Colonic mucosa (tissue), 4 donors: ENCODE results near the gene PDE1A. TPM values are rescaled to one million over a fixed set of nuclear protein-coding genes. Genes with fewer than 3 reads are reported as not detected.
A peak's percentile ranks its signal among the peaks of the same experiment; 100 is the strongest.

ENCODE experiments used
- DNase-seq: peaks from one replicate; pipeline ENCODE4 v3.0.0-alpha.2; 2020
- H3K27ac ChIP-seq: fragments of 200-600 bp; one replicate; pipeline ENCODE4 v1.8.0; 2021
- H3K27me3 ChIP-seq: fragments of 200-600 bp; one replicate; pipeline ENCODE4 v1.8.0; 2021
- H3K36me3 ChIP-seq: fragments of 200-600 bp; one replicate; pipeline ENCODE4 v1.8.0; 2021
- H3K4me1 ChIP-seq: fragments of 200-600 bp; one replicate; pipeline ENCODE4 v1.8.0; 2021; ENCODE audit warnings: mild to moderate bottlenecking
- H3K4me3 ChIP-seq: fragments of 200-600 bp; one replicate; pipeline ENCODE4 v1.8.0; 2021
- H3K9ac ChIP-seq, 2 donors: one replicate each; pipeline ENCODE4 v1.7.0; 2013; ENCODE audit warnings: control low read depth in 2 of 2, low read depth in 2 of 2, low read length in 2 of 2
- H3K9me3 ChIP-seq: fragments of 200-600 bp; one replicate; pipeline ENCODE4 v1.8.0; 2021
- CTCF ChIP-seq: fragments of 200-600 bp; IDR thresholded peaks from one replicate; pipeline ENCODE4 v1.8.0; 2022; ENCODE audit warnings: antibody characterized with exemption, mild to moderate bottlenecking
- intact Hi-C: fragments of 100-400 bp; cut with DNase I; formaldehyde crosslinking; loops from one replicate; pipeline ENCODE4 v1.14.1; 2022
- total RNA-seq, 2 donors: library from RNA; stranded (reverse); fragmentation: NEBNext Ultra II Directional in 1 of 2; extraction: Animal tissue kit (Norgen Biotek cat#: 25700) in 1 of 2; gene quantifications; one replicate each; pipeline ENCODE4 v1.2.1, GENCODE V29; 2021
- donor health status: healthy.
- donor health status: DM: no; HTN: no; CAD: no.
- donor health status: DM: no; HTN: no; CAD: no.

The PDE1A gene
- total RNA-seq, 2 donors from 2014 or later = 1.7 to 3.9 TPM

DNA sequence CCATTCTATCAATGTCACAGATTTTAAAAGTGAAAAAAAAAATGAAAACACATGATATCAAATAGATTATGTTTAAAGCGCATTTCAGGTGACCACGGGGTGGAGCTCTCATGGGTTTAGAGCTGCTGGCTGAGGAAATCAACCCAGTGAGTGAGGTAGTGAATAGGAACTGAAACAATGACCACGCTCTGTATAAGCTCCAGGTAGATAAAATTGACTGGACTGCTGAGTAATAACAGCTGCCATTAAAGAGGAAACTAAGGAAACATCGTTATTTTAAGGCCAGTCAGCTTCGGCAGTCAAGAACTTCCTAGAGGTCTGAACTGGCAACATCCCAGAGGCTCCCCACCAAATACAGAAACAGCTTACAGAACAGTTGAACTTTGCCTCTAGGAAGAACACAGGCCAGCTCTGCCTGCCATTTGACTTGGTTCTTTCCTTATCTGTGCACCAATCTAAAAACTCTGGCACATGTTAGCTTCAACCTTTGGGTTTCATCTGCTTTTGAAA lies 185.9 kb downstream of the PDE1A start:
- Histone ChIP-seq H3K36me3 (no peaks in the 10 kb centered on the region), H3K27me3 (no peaks in the 10 kb centered on the region), H3K4me1 (no peaks in the 10 kb centered on the region), H3K9ac (no peak overlapping the region), H3K9me3 (no peaks in the 10 kb centered on the region), H3K27ac (no peak overlapping the region), H3K4me3 (no peak overlapping the region)
- intact Hi-C loops = no loop called here
- peak; percentile 31 for TF ChIP-seq CTCF
- peak; percentile 55 for DNase-seq

- Histone ChIP-seq H3K4me1 (no peaks in the 10 kb centered on the region), H3K27ac (no peak overlapping the region), H3K27me3 (no peaks in the 10 kb centered on the region), H3K9ac (no peak overlapping the region), H3K36me3 (no peaks in the 10 kb centered on the region), H3K9me3 (no peaks in the 10 kb centered on the region), H3K4me3 (no peak overlapping the region)
- no peak for TF ChIP-seq CTCF
- no peak for DNase-seq
- intact Hi-C loops = no loop called here
Measured at GRCh38 chr2:182230561-182230960, 196.3 kb downstream of the PDE1A start.

DNA sequence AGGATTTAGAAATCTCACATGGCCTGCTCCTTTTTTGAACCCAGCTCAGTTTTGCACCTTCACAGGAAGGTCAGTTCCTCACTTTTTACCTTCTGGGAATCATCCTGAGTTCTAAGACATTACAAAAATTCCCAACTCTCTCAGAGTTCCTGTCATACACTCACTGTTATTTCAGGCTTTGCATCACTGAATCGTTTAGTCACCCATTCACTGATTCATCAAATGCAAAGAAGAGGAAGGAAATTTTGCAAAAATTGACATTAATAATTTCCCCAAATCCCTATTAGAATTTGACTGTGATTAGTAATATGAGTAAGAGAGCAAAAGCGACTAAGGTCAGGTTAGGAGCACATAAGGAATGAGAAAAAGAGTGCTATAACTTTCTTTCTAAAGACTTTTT lies 197.5 kb downstream of the PDE1A start:
- Histone ChIP-seq H3K36me3 (no peaks in the 10 kb centered on the region), H3K4me3 (no peak overlapping the region), H3K9ac (no peak overlapping the region), H3K9me3 (no peaks in the 10 kb centered on the region), H3K4me1 (no peaks in the 10 kb centered on the region), H3K27ac (no peak overlapping the region), H3K27me3 (no peaks in the 10 kb centered on the region)
- no peak for TF ChIP-seq CTCF
- no peak for DNase-seq
- intact Hi-C loops = no loop called here

DNA sequence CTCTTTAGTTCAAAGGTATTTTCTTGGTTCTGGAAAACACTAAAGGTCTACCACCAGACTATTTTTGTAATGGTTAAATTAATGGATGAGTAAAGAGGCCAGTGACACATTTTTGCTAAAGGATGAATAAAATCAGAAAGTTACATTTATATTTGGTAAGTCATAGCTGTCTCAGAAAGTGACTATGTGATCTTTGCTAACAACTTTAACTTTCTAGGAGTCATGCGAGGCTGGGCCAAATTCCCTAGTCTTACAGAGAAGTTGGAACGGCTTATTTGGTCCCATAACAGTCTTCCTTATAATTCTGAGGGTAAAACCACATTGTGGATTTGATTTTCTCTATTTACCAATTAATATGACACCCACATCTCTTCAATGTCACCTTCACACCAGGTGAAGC lies 198.1 kb downstream of the PDE1A start:
- H3K36me3 ChIP-seq = no peaks in the 10 kb centered on the region
- H3K4me1 ChIP-seq = no peaks in the 10 kb centered on the region
- intact Hi-C loops = no loop called here
- TF ChIP-seq CTCF = no peak
- no peak overlapping the region for H3K4me3 ChIP-seq
- H3K27me3 ChIP-seq = no peaks in the 10 kb centered on the region
- H3K9me3 ChIP-seq = no peaks in the 10 kb centered on the region
- no peak for DNase-seq
- H3K27ac ChIP-seq = no peak overlapping the region
- no peak overlapping the region for H3K9ac ChIP-seq

DNA sequence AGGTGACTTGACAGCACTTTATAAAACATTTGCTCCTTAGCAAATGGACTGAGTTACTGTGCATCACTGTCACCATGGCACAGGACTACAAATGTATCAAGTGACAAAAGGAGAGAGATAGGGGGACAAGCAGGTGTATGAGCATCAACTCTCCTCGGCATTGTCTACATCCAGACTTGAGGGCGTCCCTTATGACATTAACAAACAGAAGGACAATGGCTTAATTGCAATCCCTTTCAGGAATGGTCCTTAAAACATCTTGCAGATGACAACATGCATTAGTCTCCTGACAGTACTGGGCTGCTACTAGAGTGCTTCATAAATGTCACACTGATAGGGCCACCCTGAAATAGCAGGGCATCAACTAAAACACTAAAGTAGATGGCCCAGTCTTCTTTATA lies 198.8 kb downstream of the PDE1A start:
- no peak for TF ChIP-seq CTCF
- Histone ChIP-seq H3K9ac (no peak overlapping the region), H3K27me3 (no peaks in the 10 kb centered on the region), H3K36me3 (no peaks in the 10 kb centered on the region), H3K27ac (no peak overlapping the region), H3K9me3 (no peaks in the 10 kb centered on the region), H3K4me3 (no peak overlapping the region), H3K4me1 (no peaks in the 10 kb centered on the region)
- DNase-seq = no peak
- intact Hi-C loops = no loop called here

DNA sequence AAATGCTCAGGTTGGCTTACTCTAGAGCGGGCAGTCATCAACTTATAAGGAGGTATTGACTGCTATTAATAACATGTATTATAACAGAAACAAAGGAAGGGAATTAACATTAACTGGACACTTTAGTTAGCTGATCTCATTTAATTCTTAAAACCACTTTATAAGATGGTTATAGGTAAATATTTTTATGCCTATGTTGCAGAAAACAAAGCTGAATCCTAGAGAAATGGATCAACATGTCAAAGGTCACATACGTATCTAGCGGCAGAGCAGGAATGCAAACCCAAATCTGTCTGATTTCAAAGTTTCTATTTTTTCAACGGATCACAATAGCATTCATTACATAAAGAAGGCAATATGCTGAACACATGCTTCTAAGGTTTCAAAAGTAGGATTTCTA lies 200.0 kb downstream of the PDE1A start:
- H3K9me3 ChIP-seq = no peaks in the 10 kb centered on the region
- no peak overlapping the region for H3K27ac ChIP-seq
- no peak for DNase-seq
- no peaks in the 10 kb centered on the region for H3K27me3 ChIP-seq
- no peaks in the 10 kb centered on the region for H3K4me1 ChIP-seq
- no peaks in the 10 kb centered on the region for H3K36me3 ChIP-seq
- intact Hi-C loops = no loop called here
- TF ChIP-seq CTCF = no peak
- H3K9ac ChIP-seq = no peak overlapping the region
- no peak overlapping the region for H3K4me3 ChIP-seq
